ENCODE results near the gene PTPN13. TPM values are rescaled to one million over a fixed set of nuclear protein-coding genes. Genes with fewer than 3 reads are reported as not detected.

Gene PTPN13, protein sequence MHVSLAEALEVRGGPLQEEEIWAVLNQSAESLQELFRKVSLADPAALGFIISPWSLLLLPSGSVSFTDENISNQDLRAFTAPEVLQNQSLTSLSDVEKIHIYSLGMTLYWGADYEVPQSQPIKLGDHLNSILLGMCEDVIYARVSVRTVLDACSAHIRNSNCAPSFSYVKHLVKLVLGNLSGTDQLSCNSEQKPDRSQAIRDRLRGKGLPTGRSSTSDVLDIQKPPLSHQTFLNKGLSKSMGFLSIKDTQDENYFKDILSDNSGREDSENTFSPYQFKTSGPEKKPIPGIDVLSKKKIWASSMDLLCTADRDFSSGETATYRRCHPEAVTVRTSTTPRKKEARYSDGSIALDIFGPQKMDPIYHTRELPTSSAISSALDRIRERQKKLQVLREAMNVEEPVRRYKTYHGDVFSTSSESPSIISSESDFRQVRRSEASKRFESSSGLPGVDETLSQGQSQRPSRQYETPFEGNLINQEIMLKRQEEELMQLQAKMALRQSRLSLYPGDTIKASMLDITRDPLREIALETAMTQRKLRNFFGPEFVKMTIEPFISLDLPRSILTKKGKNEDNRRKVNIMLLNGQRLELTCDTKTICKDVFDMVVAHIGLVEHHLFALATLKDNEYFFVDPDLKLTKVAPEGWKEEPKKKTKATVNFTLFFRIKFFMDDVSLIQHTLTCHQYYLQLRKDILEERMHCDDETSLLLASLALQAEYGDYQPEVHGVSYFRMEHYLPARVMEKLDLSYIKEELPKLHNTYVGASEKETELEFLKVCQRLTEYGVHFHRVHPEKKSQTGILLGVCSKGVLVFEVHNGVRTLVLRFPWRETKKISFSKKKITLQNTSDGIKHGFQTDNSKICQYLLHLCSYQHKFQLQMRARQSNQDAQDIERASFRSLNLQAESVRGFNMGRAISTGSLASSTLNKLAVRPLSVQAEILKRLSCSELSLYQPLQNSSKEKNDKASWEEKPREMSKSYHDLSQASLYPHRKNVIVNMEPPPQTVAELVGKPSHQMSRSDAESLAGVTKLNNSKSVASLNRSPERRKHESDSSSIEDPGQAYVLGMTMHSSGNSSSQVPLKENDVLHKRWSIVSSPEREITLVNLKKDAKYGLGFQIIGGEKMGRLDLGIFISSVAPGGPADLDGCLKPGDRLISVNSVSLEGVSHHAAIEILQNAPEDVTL (N-terminal part only)
- under 1 TPM; 0.36 to 0.39 TPM for total RNA-seq

DNA sequence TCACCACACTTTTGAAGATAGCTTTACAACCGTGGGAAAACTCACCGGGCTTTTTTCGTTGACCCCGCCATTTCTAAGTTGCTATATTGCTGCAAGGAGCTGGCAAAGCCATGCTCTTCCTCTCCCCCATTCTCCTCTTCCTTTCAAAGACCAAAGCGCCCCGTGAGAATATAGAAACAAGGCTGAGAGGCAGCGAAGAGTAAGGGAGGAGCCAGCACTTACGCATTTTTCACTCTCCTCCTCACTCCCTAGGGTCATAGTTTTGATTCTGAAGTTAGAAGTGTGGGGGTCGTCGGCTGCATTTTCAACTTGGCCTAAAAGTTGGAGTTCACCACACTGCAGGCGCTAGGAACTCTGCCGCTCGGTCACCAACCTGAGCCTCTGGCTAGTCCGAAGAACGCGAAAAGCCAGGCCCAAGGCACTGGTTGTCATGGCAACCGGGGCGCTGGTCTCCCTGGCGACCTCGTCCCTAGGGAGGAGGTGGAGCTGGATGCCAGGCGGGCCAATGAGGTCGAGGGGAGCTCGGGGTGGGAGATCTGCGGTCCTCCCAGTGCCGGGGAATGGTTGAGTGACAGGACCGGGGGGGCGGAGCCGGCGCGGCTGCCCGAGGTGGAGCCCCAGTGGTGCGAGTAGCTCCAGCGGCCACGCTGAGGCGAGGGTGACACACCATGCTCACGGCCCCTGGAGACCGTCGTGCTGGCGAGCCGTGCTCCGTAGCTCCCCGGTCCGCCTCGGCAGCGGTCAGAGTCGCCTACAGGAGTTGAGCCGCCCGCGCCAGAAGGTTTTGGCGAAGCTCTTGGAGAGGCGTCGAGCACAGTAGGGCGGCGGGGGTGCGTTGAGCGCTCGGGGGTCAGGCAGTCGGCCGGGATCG is at the start of gene PTPN13:
PTPN13 (plus strand) TSS at position 628 of the 871 bp plus-strand sequence. CDS start 40,942 bp downstream, outside the sequence.
- H3K9me3 Mint-ChIP-seq: no peaks in the 10 kb centered on the region
- peaks cover 0 to 5% of the 10 kb centered on the region in 2 donors for H3K36me3 Mint-ChIP-seq
- peak; percentile 28 to 59 for DNase-seq (ENCODE audit: low spot score in 2 of 2)
- ATAC-seq: peak; percentile 90 to 92
- H3K27ac Mint-ChIP-seq: no peak within 1 kb of the TSS

DNA sequence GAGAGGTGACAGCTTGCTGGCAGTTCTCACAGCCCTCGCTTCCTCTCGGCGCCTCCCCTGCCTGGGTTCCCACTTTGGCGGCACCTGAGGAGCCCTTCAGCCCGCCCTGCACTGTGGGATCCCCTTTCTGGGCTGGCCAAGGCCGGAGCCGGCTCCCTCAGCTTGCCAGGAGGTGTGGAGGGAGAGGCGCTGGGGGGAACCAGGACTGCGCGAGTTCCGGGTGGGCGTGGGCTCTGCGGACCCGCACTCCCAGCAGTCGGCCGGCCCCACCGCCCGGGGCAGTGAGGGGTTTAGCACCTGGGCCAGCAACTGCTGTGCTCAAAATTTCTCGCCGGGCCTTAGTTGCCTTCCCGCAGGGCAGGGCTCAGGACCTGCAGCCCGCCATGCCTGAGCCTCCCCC is 47.0 kb upstream of the PTPN13 start:
- H3K36me3 Mint-ChIP-seq: peaks cover 0 to 10% of the 10 kb centered on the region in 2 donors
- H3K9me3 Mint-ChIP-seq: peaks cover 8% of the 10 kb centered on the region in 2 donors
- DNase-seq (ENCODE audit: low spot score in 2 of 2) (no peak), ATAC-seq (no peak)
- no peak overlapping the region for H3K27ac Mint-ChIP-seq

DNA sequence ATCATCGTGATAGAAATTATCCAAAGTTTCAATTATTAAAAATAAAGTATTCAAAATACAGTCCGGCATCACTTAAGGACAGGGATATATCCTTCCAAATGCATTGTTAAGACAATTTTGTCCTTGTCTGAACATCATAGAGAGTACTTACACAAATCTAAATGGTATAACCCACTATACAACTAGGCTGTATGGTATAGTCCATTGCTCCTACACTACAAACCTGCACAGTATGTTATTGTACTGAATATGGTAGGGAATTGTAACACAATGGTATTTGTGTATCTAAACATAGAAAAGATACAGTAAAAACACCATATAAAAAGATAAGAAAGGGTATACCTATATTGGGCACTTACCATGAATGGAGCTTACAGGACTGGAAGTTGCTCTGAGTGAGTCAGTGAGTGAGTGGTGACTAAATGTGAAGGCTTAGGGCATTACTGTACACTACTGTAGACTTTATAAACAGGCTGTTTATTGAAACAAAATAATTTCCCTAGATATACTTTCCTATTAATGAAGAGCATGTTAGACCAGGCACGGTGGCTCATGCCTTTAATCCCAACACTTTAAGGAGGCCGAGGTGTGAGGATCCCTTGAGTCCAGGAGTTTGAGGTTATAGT is 44.8 kb upstream of the PTPN13 start:
- H3K36me3 Mint-ChIP-seq: peaks cover 0 to 10% of the 10 kb centered on the region in 2 donors
- DNase-seq (ENCODE audit: low spot score in 2 of 2) (no peak), ATAC-seq (no peak)
- no peak overlapping the region for H3K27ac Mint-ChIP-seq
- H3K9me3 Mint-ChIP-seq: peaks cover 8% of the 10 kb centered on the region in 2 donors

DNA sequence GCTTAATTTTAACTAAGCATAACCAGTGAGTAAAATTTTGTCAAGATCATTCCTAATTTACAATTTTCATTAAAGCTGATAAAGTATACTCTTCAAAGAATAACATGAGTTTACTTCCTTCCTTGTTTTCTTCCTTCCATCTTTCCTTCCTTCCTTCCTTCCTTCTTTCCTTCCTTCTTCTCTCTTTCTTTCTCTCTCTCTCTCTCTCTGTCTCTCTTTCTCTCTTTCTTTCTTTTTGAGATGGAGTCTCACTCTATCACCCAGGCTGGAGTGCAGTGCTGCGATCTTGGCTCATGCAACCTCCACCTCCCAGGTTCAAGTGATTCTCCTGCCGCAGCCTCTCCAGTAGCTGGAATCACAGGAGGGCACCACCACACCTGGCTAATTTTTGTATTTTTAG is 42.7 kb upstream of the PTPN13 start:
- ATAC-seq (no peak), DNase-seq (ENCODE audit: low spot score in 2 of 2) (no peak)
- Mint-ChIP-seq H3K9me3 (no peaks in the 10 kb centered on the region), H3K36me3 (no peaks in the 10 kb centered on the region), H3K27ac (peak overlapping the region in 1 of 2 donors; percentile 0)

DNA sequence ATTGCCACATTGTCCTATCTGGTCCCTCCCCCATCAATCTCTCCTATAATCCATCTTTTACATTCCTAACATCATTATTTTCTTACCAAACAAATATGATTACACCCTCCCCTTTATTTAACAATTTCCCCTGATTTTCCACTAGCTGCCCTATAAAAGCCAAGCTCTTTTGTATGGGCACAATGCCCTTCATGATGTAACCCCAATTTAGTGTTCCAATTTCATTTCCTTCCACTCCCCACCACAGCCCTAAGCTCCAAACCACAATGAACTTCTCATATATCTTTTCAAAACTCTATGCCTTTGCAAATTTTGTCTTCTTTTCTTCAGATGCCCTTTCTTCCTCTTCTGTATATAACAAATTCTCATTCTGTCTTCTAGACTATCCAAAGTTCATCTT is 39.5 kb upstream of the PTPN13 start:
- H3K9me3 Mint-ChIP-seq: no peaks in the 10 kb centered on the region
- H3K36me3 Mint-ChIP-seq: no peaks in the 10 kb centered on the region
- no peak overlapping the region for H3K27ac Mint-ChIP-seq
- DNase-seq (ENCODE audit: low spot score in 2 of 2): no peak
- ATAC-seq: no peak

DNA sequence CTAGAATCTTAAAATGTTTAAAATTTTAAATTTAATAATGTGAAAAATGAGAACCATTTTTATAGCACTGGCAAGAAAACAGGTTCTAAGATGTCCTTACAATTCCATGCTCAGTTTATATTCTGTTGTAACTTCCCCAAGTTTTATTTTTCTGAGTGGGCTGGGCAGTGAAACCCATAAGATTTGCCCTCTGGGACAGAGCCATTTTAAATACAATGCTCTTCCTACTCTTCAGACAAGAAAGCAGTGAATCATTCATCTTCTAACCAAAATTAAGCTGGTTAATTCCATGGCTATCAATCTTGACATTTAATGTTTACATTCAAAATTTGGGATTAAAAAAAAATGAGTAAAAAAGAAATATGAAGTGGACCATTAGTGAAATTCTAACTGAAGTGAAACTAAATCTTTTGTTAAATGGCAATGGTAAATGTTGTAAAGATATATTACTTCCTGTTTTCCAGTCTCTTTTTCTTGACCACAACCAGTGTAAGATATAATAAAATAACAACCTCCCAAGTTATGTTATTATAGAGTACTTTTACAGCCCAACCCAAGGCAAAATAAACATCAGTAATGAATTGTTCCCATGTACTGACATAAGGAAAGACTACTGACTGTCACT is 37.2 kb upstream of the PTPN13 start:
- Mint-ChIP-seq H3K9me3 (no peaks in the 10 kb centered on the region), H3K36me3 (no peaks in the 10 kb centered on the region)
- ATAC-seq: no peak

DNA sequence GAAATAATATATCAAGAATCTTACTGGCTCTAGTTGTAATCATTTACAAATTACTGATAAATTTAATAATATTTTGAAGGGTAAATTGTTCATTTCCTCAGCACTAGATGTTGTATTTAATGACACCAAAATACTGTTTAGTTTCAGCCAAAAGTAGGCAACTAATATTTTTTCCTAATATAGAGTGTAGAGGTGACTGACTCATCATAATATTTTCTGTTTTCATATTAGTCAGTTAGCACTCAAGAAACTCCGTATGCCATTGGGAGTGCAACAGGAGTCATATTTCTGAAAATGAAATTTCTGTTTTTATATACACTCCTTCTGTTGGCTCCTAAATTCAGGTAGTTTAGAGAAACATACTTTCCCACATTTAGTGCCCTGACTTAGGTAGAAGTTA is 36.6 kb upstream of the PTPN13 start:
- peak in 1 of 2 donors; percentile 63 for ATAC-seq
- no peak overlapping the region for H3K27ac Mint-ChIP-seq

More for the DNA sequence above, 37.2 kb upstream of the PTPN13 start:
- no peak overlapping the region for H3K27ac Mint-ChIP-seq
- DNase-seq (ENCODE audit: low spot score in 2 of 2): no peak

DNA sequence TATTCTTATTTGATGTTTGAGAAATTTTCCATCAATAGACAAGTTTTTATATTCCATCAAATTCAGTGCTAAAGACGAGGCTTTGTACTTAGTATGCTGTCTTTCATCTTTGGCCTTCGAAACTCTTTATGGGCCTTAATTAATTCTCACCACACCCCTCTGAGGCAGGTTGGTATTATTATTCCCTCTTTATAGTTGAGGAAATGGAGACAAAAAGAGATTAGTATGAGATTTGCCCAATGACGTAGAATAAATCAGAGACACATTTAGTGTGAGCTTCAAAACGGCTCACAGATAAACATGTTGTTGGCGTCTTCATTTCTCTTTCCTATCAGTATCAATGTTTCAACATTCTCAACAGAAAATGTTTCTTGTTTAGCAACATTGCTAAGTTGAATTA is 35.9 kb upstream of the PTPN13 start:
- H3K36me3 Mint-ChIP-seq: no peaks in the 10 kb centered on the region
- no peak overlapping the region for H3K27ac Mint-ChIP-seq
- DNase-seq (ENCODE audit: low spot score in 2 of 2) (no peak), ATAC-seq (no peak)
- no peaks in the 10 kb centered on the region for H3K9me3 Mint-ChIP-seq

More for the DNA sequence above, 36.6 kb upstream of the PTPN13 start:
- DNase-seq (ENCODE audit: low spot score in 2 of 2): no peak
- H3K9me3 Mint-ChIP-seq: no peaks in the 10 kb centered on the region
- H3K36me3 Mint-ChIP-seq: no peaks in the 10 kb centered on the region

DNA sequence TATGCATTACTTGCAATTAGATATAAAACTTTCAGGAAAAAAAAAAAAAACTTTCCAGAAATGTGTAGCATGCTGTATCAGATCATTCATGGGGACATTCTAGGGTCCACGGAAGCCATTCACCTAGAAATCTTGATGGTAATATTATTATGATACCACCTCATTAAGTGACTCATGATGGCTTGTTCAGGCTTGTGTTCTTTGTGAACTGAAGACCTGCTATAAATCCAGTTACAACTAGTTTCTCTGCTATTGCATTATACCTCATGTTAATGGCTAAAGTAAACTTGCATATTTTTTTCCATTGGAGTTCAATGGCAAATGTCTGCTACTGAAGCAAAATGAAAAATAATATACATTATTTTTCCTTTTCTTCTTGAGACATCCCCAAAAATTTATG is 35.3 kb upstream of the PTPN13 start:
- no peak for ATAC-seq

DNA sequence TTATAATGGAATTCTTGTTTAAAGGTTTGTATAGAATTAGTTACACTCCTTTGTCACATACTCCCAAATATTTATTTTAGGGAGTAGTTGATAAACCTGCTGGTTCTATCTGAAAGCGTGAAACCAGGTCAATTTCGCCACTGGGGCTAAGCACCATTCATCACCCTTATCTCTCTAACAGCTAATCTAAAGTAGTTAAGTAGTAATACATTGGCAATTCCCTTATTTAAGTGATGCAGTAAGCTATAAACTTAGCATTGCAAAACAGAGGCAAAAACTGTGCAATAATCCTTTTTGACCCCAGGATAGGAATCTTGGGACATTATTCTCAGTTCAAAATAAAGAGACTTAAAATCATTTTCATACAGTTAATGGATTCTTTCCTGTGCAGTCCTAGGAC is 33.7 kb upstream of the PTPN13 start:
- no peaks in the 10 kb centered on the region for H3K36me3 Mint-ChIP-seq
- no peak overlapping the region for H3K27ac Mint-ChIP-seq
- no peaks in the 10 kb centered on the region for H3K9me3 Mint-ChIP-seq
- ATAC-seq (no peak), DNase-seq (ENCODE audit: low spot score in 2 of 2) (no peak)

More for the DNA sequence above, 35.3 kb upstream of the PTPN13 start:
- no peak for DNase-seq (ENCODE audit: low spot score in 2 of 2)
- H3K27ac Mint-ChIP-seq: no peak overlapping the region
- no peaks in the 10 kb centered on the region for H3K9me3 Mint-ChIP-seq
- no peaks in the 10 kb centered on the region for H3K36me3 Mint-ChIP-seq

DNA sequence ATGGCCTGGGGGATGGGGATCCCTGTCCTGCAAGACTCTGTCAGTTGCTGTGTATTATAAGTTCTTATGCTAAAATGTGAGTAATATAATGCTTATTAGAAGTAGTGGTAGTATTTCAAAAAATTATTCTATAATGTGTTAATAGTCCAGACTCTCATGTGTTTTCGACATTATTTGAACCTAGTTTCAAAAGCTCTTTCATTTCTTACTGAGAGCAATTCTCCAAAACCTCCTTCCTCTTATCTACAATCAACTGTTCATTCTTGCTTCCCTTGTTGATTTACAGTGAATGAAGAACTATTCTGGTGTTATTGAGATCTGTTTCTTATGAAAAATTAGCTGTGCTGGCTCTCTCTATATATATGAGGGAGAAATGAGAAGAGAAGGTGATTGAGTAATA is 32.9 kb upstream of the PTPN13 start:
- H3K36me3 Mint-ChIP-seq: no peaks in the 10 kb centered on the region
- H3K9me3 Mint-ChIP-seq: no peaks in the 10 kb centered on the region
- DNase-seq (ENCODE audit: low spot score in 2 of 2) (no peak), ATAC-seq (no peak)
- H3K27ac Mint-ChIP-seq: no peak overlapping the region

DNA sequence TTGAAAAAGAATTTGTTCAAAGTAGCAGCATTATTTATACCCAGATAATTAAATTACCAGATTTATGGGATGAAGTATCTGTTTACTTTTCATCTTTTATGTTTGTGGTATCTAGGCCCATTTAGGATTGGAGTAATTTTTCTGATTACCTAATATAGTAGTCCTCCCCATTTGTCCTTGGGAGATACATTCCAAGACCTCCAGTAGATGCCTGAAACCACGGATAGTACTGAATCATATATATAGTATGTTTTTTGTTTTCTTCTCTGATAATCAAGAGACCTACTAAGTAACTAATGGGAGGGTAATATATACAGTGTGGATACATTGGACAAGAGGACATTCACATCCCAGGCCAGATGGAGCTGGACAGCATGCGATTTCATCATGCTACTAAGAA is 30.7 kb upstream of the PTPN13 start:
- H3K9me3 Mint-ChIP-seq: no peaks in the 10 kb centered on the region
- DNase-seq (ENCODE audit: low spot score in 2 of 2): no peak
- no peak overlapping the region for H3K27ac Mint-ChIP-seq
- H3K36me3 Mint-ChIP-seq: no peaks in the 10 kb centered on the region
- ATAC-seq: no peak

DNA sequence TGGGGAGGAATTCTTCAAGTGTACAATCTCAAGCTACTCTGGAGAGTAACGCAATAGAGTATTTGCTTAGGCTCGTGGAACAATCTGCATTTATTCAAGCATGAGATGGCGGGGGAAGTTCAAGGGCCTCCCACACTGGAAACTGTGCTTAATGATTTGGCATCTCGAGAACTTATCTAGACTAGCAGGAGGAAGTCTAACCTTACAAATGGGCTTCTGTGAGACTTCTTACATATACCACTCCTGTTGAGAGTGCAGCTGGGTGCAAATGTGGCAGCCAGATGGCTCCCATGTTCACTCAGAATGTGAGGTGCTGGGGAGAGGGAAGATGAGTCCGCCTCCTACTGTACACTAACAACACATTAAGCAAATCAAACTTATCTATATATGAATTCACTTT is 29.3 kb upstream of the PTPN13 start:
- Mint-ChIP-seq H3K9me3 (no peaks in the 10 kb centered on the region), H3K27ac (no peak overlapping the region), H3K36me3 (no peaks in the 10 kb centered on the region)
- ATAC-seq: no peak
- no peak for DNase-seq (ENCODE audit: low spot score in 2 of 2)

DNA sequence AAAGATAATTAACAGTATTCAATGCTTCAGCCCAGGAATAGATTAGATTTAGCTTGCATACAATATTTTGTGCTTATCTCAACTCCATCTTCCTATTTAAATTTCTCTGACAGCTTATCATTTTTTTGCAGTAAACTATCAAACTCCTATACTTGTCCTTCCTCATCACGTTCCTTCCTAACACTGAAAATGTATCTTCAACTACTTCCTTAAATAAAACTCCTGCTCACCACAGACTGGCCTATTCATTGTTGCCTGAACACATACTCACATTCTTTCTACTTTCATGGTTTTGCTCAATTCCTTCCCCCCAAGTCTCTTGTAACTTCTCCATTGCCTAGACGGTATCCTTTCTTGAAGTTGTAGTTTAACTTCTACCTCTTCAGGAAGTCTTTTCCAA is 28.5 kb upstream of the PTPN13 start:
- Mint-ChIP-seq H3K27ac (no peak overlapping the region), H3K9me3 (no peaks in the 10 kb centered on the region), H3K36me3 (no peaks in the 10 kb centered on the region)
- ATAC-seq (no peak), DNase-seq (ENCODE audit: low spot score in 2 of 2) (no peak)

DNA sequence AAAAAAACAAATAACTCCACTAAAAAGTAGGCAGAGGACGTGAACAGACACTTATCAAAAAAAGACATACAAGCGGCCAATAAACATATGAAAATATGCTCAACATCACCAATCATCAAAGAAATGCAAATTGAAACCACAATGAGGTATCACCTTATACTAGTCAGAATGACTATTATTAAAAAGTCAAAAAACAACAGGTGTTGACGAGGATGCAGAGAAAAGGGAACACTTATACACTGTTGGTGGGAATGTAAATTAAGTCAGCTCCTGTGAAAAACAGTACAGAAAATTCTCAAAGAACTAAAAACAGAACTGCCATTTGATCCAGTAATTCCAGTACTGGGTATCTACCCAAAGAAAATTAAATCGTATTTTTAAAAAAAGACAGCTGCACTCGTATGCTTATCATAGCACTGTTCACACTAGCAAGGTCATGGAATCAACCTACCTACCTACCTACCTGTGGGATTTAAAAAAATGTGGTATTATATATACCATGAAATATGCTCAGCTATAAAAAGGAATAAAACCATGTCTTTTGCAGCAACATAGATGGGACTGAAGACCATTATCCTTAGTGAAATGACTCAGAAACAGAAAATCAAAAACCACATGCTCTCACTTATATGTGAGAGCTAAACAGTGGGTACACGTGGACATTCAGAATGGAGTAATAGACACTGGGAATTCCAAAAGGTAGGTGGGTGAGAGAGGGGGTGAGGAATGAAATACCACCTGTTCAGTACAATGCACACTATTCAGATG is 24.8 kb upstream of the PTPN13 start:
- H3K36me3 Mint-ChIP-seq: no peaks in the 10 kb centered on the region
- no peak for ATAC-seq
- H3K9me3 Mint-ChIP-seq: no peaks in the 10 kb centered on the region
- no peak overlapping the region for H3K27ac Mint-ChIP-seq
- DNase-seq (ENCODE audit: low spot score in 2 of 2): no peak

All from activated naive CD4-positive, alpha-beta T cell treated with anti-CD3 and anti-CD28 coated beads, Interleukin-2, amount 50 U/mL, for 72 hours (primary cell).